ENCODE measurements around the gene APOA1.
A peak's percentile ranks its signal among the peaks of the same experiment; 100 is the strongest.

The APOA1 gene

DNA sequence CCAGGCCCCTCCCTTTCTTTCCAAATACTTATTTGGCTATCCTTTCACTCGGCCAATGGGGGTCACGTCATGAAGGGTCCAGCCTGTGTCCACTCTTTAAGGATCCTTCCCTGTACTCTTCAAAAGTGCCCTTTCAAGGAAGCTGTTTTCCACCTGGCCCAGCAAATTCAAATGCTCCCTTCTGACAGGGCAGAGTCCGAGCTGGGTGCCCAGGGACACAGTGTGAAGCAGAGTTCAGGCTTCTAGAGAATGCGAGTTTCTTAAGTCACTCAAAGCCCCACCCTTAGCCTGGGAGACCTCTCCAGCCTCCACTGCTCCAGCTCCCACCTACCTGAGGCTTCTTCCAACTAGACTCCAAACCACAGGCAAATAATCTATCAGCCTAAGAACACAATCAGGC lies 5.5 kb upstream of the APOA1 start:
- Histone ChIP-seq H3K27me3 (ENCODE audit: insufficient read depth, low read depth) (no peaks in the 10 kb centered on the region), H3K79me2 (ENCODE audit: insufficient read depth, low read depth) (no peaks in the 10 kb centered on the region), H4K20me1 (ENCODE audit: insufficient read depth) (no peaks in the 10 kb centered on the region), H3K4me2 (no peak overlapping the region), H3K4me3 (IDR thresholded peaks at IDR 0.05; ENCODE audit: insufficient read depth, low read depth, low read length) (no peak overlapping the region), H2AFZ (ENCODE audit: low read depth) (no peak overlapping the region), H3K27ac (no peak overlapping the region), H3K9ac (no peak overlapping the region), H3K4me1 (ENCODE audit: low read depth, poor library complexity, severe bottlenecking) (peaks cover 32% of the 10 kb centered on the region), H3K36me3 (ENCODE audit: insufficient read depth) (no peaks in the 10 kb centered on the region)
- TF ChIP-seq, protein P1, sequence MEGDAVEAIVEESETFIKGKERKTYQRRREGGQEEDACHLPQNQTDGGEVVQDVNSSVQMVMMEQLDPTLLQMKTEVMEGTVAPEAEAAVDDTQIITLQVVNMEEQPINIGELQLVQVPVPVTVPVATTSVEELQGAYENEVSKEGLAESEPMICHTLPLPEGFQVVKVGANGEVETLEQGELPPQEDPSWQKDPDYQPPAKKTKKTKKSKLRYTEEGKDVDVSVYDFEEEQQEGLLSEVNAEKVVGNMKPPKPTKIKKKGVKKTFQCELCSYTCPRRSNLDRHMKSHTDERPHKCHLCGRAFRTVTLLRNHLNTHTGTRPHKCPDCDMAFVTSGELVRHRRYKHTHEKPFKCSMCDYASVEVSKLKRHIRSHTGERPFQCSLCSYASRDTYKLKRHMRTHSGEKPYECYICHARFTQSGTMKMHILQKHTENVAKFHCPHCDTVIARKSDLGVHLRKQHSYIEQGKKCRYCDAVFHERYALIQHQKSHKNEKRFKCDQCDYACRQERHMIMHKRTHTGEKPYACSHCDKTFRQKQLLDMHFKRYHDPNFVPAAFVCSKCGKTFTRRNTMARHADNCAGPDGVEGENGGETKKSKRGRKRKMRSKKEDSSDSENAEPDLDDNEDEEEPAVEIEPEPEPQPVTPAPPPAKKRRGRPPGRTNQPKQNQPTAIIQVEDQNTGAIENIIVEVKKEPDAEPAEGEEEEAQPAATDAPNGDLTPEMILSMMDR (conservative IDR thresholded peaks at IDR 0.05; ENCODE audit: low read depth, low read length) = no peak

DNA sequence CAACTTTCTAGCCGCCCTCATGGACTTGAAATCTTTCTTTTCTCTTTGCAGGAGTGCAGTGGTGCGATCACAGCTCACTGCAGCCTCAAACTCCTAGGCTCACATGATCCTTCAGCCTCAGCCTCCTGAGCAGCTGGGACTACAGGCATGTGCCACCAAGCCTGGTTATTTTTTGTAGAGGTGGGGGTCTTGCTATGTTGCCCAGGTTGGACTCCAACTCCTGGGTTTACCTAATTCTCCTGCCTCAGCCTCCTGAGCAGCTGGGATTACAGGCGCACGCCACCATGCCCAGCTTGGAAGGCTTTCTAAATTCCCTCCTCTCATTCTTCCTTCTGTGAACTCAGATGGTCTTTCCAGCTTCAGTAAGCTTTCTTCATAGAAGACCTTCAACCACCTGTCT lies 4.7 kb upstream of the APOA1 start:
- H4K20me1 ChIP-seq (ENCODE audit: insufficient read depth) = no peaks in the 10 kb centered on the region
- H3K79me2 ChIP-seq (ENCODE audit: insufficient read depth, low read depth) = no peaks in the 10 kb centered on the region
- no peaks in the 10 kb centered on the region for H3K36me3 ChIP-seq (ENCODE audit: insufficient read depth)
- no peak overlapping the region for H2AFZ ChIP-seq (ENCODE audit: low read depth)
- H3K27ac ChIP-seq = no peak overlapping the region
- H3K4me1 ChIP-seq (ENCODE audit: low read depth, poor library complexity, severe bottlenecking) = peaks cover 32% of the 10 kb centered on the region
- TF ChIP-seq, protein P1 (conservative IDR thresholded peaks at IDR 0.05; ENCODE audit: low read depth, low read length) = no peak
- no peak overlapping the region for H3K4me3 ChIP-seq (IDR thresholded peaks at IDR 0.05; ENCODE audit: insufficient read depth, low read depth, low read length)
- H3K4me2 ChIP-seq = no peak overlapping the region
- H3K9ac ChIP-seq = no peak overlapping the region
- H3K27me3 ChIP-seq (ENCODE audit: insufficient read depth, low read depth) = no peaks in the 10 kb centered on the region

DNA sequence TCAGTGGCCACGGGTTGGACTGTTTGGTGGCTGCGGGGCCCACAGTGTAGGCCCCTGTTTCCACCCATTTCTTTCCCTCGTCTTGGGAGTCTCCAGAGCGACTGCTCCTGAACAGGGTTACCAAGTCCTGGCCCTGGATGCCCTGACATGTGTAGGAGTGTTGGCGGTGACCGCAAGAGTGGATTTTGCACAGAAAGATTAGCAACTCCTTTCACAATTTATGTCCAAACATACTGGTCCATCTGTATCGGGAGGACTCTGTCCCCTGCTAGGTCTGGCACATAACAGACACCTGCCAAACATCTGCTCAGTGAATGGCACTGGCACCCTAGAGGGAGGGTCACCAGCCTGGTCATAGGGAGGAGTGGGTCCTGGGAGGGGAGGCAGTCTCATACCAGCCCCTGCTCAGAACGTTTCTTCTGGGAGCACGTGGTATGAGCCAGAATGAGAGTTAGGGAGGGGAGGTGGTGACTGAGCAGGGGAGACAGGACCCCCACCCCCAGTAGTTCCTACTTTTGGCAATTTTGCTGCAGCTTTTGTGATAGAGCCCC lies 3.4 kb upstream of the APOA1 start:
- Histone ChIP-seq H3K9ac (no peak overlapping the region), H3K27me3 (ENCODE audit: insufficient read depth, low read depth) (no peaks in the 10 kb centered on the region), H3K4me2 (peak overlapping the region; percentile 48; the same call in 1 of the 2 replicates), H3K4me1 (ENCODE audit: low read depth, poor library complexity, severe bottlenecking) (peaks cover 32% of the 10 kb centered on the region), H2AFZ (ENCODE audit: low read depth) (no peak overlapping the region), H4K20me1 (ENCODE audit: insufficient read depth) (no peaks in the 10 kb centered on the region), H3K36me3 (ENCODE audit: insufficient read depth) (no peaks in the 10 kb centered on the region), H3K4me3 (IDR thresholded peaks at IDR 0.05; ENCODE audit: insufficient read depth, low read depth, low read length) (no peak overlapping the region), H3K79me2 (ENCODE audit: insufficient read depth, low read depth) (no peaks in the 10 kb centered on the region), H3K27ac (peak overlapping the region; percentile 48; the same call in 1 of the 2 replicates)
- TF ChIP-seq, protein P1 (conservative IDR thresholded peaks at IDR 0.05; ENCODE audit: low read depth, low read length) = no peak

DNA sequence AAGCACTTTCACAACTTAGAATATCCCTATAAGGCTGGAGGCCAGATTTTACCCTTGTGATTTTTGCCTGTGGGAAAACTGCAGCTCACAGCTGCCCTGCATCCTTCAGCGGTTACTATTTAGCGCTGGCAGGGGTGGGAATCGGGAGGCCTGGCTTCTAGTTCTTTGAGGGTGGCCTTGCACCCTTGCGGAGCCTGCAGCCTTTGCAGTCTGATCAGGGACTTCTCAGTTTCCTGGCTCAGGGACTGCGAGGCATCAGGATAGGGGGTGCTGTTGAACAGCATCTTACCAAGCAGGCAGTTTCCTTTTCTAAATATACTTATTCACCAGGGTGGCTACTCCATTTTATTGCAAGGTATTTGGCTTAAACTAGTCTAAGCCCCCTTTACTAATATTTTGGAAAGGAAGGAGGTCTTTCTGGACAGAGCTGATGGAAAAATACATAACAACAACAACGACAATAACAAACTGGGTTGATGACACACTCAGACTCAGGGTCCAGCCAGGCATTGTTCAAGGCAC lies 2.9 kb upstream of the APOA1 start:
- TF ChIP-seq, protein P1 (conservative IDR thresholded peaks at IDR 0.05; ENCODE audit: low read depth, low read length) = 0 out of 2 replicates have a peak, but pooled peaks have one; percentile 16
- Histone ChIP-seq H3K27ac (peak overlapping the region; percentile 48; the same call in 1 of the 2 replicates), H4K20me1 (ENCODE audit: insufficient read depth) (no peaks in the 10 kb centered on the region), H3K79me2 (ENCODE audit: insufficient read depth, low read depth) (no peaks in the 10 kb centered on the region), H2AFZ (ENCODE audit: low read depth) (no peak overlapping the region), H3K36me3 (ENCODE audit: insufficient read depth) (no peaks in the 10 kb centered on the region), H3K4me1 (ENCODE audit: low read depth, poor library complexity, severe bottlenecking) (peaks cover 32% of the 10 kb centered on the region), H3K9ac (no peak overlapping the region), H3K4me3 (IDR thresholded peaks at IDR 0.05; ENCODE audit: insufficient read depth, low read depth, low read length) (no peak overlapping the region), H3K4me2 (peak overlapping the region; percentile 48; the same call in 1 of the 2 replicates), H3K27me3 (ENCODE audit: insufficient read depth, low read depth) (no peaks in the 10 kb centered on the region)

Data from KMS-11 (cell line).